Measurements from ENCODE around the gene GCK. TPM values are rescaled to one million over a fixed set of nuclear protein-coding genes. Genes with fewer than 3 reads are reported as not detected.

The GCK gene
- total RNA-seq, 4 donors from 2014 or later = 0.52 TPM; not detected in 3

- peak in 1 of 2 donors; percentile 48 for DNase-seq (ENCODE audit: low spot score in 2 of 2)
- Histone ChIP-seq H3K27ac (no peak overlapping the region), H3K4me1 (peaks cover 3% of the 10 kb centered on the region), H3K27me3 (peaks cover 5% of the 10 kb centered on the region), H3K36me3 (no peaks in the 10 kb centered on the region), H3K9me3 (no peaks in the 10 kb centered on the region), H3K4me3 (no peak overlapping the region)
- TF ChIP-seq POLR2AphosphoS5 (IDR thresholded peaks at IDR 0.05) (no peak), EP300 (IDR thresholded peaks at IDR 0.05) (no peak), POLR2A (IDR thresholded peaks at IDR 0.05) (no peak)
- TF ChIP-seq, protein P1, sequence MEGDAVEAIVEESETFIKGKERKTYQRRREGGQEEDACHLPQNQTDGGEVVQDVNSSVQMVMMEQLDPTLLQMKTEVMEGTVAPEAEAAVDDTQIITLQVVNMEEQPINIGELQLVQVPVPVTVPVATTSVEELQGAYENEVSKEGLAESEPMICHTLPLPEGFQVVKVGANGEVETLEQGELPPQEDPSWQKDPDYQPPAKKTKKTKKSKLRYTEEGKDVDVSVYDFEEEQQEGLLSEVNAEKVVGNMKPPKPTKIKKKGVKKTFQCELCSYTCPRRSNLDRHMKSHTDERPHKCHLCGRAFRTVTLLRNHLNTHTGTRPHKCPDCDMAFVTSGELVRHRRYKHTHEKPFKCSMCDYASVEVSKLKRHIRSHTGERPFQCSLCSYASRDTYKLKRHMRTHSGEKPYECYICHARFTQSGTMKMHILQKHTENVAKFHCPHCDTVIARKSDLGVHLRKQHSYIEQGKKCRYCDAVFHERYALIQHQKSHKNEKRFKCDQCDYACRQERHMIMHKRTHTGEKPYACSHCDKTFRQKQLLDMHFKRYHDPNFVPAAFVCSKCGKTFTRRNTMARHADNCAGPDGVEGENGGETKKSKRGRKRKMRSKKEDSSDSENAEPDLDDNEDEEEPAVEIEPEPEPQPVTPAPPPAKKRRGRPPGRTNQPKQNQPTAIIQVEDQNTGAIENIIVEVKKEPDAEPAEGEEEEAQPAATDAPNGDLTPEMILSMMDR (IDR thresholded peaks at IDR 0.05) = no peak
- 67% methylated on average over 8 of the region's 9 CpGs for WGBS
Observed at GRCh38 chr7:44187636-44188416, 1.4 kb downstream of the GCK start.

- 73% methylated on average over 5 of the region's 5 CpGs for WGBS
Observed at GRCh38 chr7:44186736-44187135, 2.5 kb downstream of the GCK start.

GRCh38 chr7:44185729-44186128 is 3.5 kb downstream of the GCK start:
- H3K36me3 ChIP-seq = no peaks in the 10 kb centered on the region
- H3K27ac ChIP-seq = no peak overlapping the region
- no peaks in the 10 kb centered on the region for H3K27me3 ChIP-seq
- peaks cover 3% of the 10 kb centered on the region for H3K4me1 ChIP-seq
- TF ChIP-seq EP300 (IDR thresholded peaks at IDR 0.05) (no peak), POLR2AphosphoS5 (IDR thresholded peaks at IDR 0.05) (no peak), POLR2A (IDR thresholded peaks at IDR 0.05) (no peak)
- TF ChIP-seq, protein P1 (IDR thresholded peaks at IDR 0.05) = no peak
- H3K9me3 ChIP-seq = no peaks in the 10 kb centered on the region
- H3K4me3 ChIP-seq = no peak overlapping the region
- 80% methylated on average over 1 of the region's 5 CpGs for WGBS
- no peak for DNase-seq (ENCODE audit: low spot score in 2 of 2)

More at GRCh38 chr7:44186736-44187135, 2.5 kb downstream of the GCK start:
- no peaks in the 10 kb centered on the region for H3K36me3 ChIP-seq
- H3K9me3 ChIP-seq = no peaks in the 10 kb centered on the region
- H3K27me3 ChIP-seq = no peaks in the 10 kb centered on the region
- no peak overlapping the region for H3K4me3 ChIP-seq
- DNase-seq (ENCODE audit: low spot score in 2 of 2) = no peak
- H3K4me1 ChIP-seq = peaks cover 3% of the 10 kb centered on the region
- no peak overlapping the region for H3K27ac ChIP-seq
- TF ChIP-seq EP300 (IDR thresholded peaks at IDR 0.05) = no peak
- TF ChIP-seq, protein P1 (IDR thresholded peaks at IDR 0.05) = no peak
- no peak for TF ChIP-seq POLR2AphosphoS5 (IDR thresholded peaks at IDR 0.05)
- no peak for TF ChIP-seq POLR2A (IDR thresholded peaks at IDR 0.05)

DNA sequence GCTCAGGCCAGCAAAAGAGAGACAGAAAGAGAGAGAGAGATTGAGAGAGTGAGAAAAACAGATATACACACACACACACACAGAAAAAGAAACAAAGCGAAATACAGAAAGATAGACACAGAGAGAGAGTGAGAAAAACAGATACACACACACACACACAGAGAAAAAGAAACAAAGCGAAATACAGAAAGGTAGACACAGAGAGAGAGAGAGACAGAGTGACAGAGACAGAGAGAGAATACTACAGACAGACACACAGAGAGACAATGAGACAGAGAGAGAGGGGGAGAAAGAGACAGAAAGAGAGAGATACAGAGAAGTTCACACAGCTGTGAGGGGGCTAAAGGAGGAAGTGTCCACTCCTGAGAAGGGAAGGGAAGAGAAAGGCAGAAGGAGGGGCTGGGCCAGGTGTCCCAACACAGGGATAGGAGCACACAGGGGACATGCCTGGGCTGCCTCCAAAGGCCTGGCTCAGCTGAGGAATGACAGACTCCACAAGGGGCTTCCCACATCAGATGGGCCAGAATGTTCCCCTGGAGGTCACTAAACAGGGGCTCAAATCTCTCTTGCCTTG is 4.3 kb downstream of the GCK start:
- TF ChIP-seq POLR2AphosphoS5 (IDR thresholded peaks at IDR 0.05) (no peak), EP300 (IDR thresholded peaks at IDR 0.05) (no peak), POLR2A (IDR thresholded peaks at IDR 0.05) (no peak)
- TF ChIP-seq, protein P1 (IDR thresholded peaks at IDR 0.05) = no peak
- DNase-seq (ENCODE audit: low spot score in 2 of 2) = no peak
- peaks cover 3% of the 10 kb centered on the region for H3K4me1 ChIP-seq
- no peak overlapping the region for H3K27ac ChIP-seq
- no peaks in the 10 kb centered on the region for H3K27me3 ChIP-seq
- no peak overlapping the region for H3K4me3 ChIP-seq
- WGBS = 96% methylated on average over 2 of the region's 2 CpGs
- no peaks in the 10 kb centered on the region for H3K36me3 ChIP-seq
- H3K9me3 ChIP-seq = no peaks in the 10 kb centered on the region

DNA sequence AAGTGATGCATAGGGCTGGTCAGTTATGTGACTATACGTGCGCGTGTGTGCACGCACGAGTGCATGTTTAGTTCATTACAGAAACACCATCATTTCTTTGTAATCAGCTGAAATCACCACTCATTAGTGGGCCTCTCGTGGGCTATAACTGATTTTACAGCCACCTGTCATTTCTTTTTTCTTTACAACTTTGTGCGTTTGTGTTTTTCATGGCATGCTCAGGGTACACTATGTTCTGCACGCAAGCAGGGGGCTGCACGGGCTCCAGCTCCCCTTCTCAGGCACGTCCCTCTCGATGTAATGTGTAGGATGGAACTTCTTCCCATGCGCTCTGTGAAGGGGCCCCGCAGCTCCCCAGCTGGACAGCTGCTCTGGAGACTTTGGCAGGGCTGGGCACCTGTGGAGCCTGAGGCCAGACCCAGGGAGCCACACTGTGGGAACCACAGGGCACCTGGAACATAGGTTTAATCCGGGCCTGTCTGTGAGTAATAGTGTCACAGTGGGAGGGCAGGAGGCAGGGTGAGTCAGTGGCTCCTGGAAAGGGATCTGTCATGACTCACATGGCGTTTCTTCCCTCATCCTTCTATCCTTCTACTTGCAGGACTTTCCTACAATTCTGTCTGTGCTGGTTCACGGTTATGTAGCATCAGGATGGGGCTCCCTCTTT is 4.9 kb downstream of the GCK start:
- Histone ChIP-seq H3K36me3 (no peaks in the 10 kb centered on the region), H3K4me3 (no peak overlapping the region), H3K9me3 (no peaks in the 10 kb centered on the region), H3K4me1 (peaks cover 3% of the 10 kb centered on the region), H3K27ac (no peak overlapping the region), H3K27me3 (no peaks in the 10 kb centered on the region)
- WGBS = 73% methylated on average over 15 of the region's 16 CpGs
- TF ChIP-seq, protein P1 (IDR thresholded peaks at IDR 0.05) = no peak
- no peak for TF ChIP-seq POLR2A (IDR thresholded peaks at IDR 0.05)
- no peak for TF ChIP-seq EP300 (IDR thresholded peaks at IDR 0.05)
- TF ChIP-seq POLR2AphosphoS5 (IDR thresholded peaks at IDR 0.05) = no peak
- DNase-seq (ENCODE audit: low spot score in 2 of 2) = no peak
